GM21367 (cell line): ENCODE measurements around the gene PTBP3.

Experiments used
- ATAC-seq: cut with Tn5 transposase; IDR thresholded peaks from one replicate; pipeline ENCODE4 v1.9.1; 2021; ENCODE audit not compliant: unreplicated experiment

The PTBP3 gene

GRCh38 chr9:112360047-112360804, 26.8 kb upstream of the PTBP3 start:
- no peak for ATAC-seq

- no peak for ATAC-seq
Observed at GRCh38 chr9:112355427-112355897, 22.0 kb upstream of the PTBP3 start.

DNA sequence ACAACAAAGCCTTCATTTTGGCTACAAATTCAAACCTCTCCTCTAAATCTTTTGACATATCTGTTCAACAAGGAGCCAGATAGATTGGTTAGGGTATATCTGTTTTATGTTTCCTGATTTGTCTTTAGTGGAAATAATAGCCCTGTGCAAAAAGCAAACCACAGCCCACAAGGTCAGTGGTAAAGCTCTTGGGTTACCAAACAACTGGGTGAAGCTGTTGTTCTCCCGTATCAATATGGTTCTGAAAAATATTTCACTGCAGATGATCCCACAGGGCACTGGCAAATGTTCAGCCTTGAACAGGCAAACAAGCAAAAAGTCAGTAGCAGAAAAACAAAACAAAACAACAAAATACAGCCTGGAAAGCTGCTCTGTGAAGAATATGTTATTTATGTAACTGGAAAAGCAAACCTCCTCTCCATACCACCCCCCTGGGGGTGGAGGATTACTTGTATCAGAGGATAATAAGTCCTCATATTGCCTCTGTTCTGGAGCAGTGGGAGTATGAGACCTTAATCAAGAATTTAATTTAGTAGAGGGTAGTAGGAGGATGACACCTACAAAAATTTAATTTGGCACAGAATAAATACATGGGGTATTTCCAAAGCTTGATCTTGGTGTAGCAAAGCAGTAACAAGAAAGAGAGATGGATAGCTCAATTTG, 20.8 kb upstream of the PTBP3 start:
- ATAC-seq, result no peak

GRCh38 chr9:112352209-112352608, 18.8 kb upstream of the PTBP3 start:
- ATAC-seq, result no peak

DNA sequence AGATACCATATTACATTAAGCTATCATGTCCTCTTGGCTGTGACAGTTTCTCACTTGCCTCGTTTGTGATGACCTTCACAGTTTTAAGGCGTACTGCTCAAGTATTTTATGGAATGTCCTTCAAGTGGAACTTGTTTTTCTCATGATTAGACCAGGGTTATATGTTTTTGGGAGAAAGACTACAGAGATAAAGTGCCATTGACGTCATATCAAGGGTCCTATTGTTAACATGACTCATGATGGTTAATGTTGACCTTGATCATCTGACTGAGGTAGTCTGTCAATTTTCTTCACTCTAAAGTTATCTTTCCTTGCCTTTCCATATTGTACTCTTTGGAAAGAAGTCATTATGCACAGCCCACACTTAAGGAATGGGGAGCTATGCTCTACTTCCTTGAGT, 17.8 kb upstream of the PTBP3 start:
- ATAC-seq, result no peak

GRCh38 chr9:112349008-112349333, 15.6 kb upstream of the PTBP3 start:
- ATAC-seq, result no peak

- ATAC-seq, result no peak
Observed at GRCh38 chr9:112348257-112349007, 15.0 kb upstream of the PTBP3 start.

DNA sequence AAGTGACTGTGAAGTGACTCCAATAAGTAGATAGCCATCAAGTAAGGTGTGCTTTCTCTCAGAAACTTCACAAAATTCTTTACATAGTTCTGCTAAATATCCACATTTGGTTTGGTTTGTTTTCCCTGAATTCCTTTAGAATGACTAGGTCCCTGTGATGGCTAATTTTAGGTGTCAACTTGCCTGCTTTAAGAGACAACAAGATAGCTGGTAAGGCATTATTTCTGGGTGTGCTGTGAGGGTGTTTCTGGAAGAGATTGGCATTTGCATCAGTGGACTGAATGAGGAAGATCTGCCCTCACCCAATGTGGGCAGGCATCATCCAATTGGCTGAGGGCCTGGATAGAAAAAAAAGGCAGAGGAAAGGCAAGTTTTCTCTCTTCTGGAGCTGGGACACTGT, 8.3 kb upstream of the PTBP3 start:
- no peak for ATAC-seq

- ATAC-seq, result no peak
Observed at GRCh38 chr9:112339886-112340285, 6.5 kb upstream of the PTBP3 start.

- no peak for ATAC-seq
Observed at GRCh38 chr9:112338561-112338960, 5.1 kb upstream of the PTBP3 start.

GRCh38 chr9:112337547-112337946, 4.1 kb upstream of the PTBP3 start:
- no peak for ATAC-seq

GRCh38 chr9:112334432-112334841, 1.0 kb upstream of the PTBP3 start:
- ATAC-seq, result no peak

DNA sequence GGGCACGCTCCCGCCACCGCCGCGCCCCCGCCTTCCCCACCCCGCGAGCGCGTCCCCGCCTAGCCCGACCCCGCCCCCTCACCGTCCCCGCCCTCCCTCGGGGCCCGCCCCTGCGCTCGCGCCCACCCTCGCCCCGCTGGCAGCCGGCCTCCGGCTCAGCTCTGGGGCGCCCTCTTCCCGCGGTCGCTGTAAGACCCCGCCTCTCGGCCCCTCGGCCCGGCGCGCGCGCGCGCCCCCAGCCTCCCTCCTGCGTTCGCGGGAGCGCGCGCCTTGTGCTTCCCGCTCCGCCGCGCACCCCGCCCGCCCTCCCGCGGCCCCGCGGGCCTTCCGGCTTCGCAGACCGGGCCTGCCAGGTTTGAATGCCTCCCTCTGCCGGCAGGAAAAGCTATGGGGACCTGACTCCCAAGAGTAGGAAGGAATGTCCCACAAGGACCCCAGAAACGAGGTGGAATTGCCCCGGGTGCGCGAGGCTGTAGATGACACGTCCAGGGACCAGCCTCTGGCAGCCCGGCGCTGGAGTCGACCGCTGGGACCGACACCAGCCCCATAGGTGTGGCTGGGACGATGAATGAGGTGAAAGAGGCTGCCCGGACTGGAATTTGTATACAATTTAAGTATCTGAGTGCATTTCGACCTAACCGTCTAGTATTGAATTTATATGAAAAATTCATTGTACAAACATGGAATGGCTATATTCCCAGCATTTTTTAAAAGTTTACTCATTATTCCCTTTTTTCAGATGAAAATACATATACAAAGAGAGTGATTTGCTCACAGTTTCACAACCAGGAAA, 416 bp upstream of the PTBP3 start:
- peak; percentile 59 for ATAC-seq

DNA sequence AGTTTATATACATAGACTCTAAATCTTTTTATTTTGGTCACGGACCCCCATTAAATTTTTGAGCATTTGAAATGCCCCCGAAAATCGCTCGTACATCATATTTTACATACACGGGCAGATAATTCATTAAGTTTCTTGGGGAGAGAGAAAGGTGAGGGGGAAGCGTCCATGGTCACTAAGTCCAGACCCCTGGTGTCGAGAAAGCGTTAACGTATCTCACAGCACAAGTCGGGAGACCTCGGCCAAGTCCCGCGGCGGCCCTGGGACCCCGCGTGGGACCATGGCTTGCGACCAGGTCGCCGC, 794 bp downstream of the PTBP3 start:
- no peak for ATAC-seq

DNA sequence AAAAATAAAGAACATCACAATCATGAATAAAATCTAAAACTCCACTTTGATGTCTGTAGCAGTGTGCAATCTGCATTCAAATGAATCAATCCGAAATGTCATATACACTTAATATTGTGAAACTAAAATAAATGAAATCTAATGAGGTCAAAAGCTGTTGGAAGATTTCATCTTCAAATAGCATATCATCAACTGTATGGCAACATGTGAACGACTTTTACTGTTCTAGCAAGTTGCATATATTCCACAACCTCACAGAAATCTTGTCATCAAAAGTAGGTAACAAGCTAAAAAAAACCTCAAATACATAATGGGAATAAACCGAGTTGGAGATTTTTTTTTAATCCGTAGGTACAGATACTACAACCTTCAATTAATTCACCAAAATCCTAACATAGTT, 1.2 kb downstream of the PTBP3 start:
- ATAC-seq, result no peak

DNA sequence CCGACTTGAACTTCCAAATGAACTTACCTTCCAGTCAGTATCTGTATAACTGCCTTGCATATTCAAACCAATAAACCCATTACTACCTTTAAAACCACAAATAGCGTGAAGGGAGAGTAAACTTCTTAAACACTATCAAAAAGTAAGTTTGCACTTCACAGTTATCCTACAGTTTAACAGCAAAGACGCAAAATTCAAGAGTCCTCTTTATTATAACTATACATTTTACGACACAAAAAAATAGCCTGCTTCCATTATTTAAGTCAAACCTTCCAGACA, 1.8 kb downstream of the PTBP3 start:
- ATAC-seq, result no peak

- no peak for ATAC-seq
Observed at GRCh38 chr9:112328545-112328944, 4.9 kb downstream of the PTBP3 start.

DNA sequence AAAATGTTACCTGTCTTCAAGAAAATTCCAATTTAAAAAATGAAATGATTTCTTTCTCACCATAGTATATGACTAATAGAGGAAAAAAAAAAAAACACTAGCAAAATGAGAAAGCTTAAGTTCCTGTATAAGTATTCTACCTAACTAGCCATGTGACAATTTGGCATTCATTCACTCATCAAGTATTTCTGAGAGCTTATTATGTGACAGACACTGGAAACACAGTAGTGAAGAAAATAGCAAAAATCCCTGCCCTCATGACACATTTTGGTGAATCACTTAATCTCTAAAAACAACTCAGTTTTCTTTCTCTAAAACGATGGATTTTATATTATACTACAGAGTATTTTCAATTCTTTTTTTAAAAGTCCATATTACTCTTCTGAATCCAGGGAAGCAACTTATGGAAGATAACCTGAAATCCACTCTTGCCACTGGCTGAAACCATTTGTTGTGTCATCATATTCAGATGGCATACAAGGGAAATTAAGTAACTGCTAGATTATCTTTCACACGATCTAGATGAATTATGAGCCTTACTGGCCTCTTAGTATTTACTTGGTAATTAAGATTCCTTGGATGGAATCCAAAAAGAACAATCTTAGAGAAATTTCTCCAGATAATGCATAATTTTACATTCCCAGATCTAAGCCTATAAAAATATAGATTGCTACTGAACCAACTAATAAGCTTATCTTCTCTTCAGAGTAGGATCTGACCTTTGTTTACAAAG, 5.5 kb downstream of the PTBP3 start:
- ATAC-seq, result no peak

DNA sequence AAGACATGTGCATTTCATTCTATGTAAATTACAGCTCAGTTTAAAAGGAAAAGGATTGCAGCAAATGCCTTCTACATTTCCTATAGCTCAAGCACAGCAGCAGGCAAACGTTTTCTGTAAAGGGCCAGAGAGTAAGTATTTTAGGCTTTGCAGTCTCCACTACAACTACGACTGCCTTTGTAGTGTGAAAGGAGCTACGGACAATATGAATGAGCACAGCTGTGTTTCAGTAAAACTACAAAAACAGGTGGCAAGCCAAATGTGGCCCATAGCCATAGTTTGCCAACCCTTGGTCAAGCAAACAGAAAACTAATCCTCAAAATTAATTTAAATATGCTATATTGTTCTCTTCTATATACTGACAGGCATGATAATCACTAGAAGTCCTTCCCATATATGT, 7.2 kb downstream of the PTBP3 start:
- ATAC-seq, result no peak

DNA sequence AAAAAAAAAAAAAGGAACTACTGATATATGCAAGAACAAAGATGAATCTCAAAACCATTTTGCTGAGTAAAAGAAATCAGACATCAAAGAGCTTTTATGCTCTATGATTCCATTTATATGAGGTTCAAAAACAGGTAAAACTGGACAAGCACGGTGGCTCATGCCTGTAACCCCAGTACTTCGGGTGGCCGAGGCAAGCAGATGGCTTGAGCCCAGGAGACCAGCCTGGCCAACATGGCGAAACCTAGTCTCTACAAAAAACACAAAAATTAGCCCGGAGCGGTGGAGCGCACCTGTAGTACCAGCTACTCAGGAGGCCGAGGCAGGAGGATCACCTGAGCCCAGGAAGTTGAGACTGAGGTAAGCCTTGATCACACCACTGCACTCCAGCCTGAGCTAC, 7.8 kb downstream of the PTBP3 start:
- ATAC-seq, result no peak

GRCh38 chr9:112325127-112325526, 8.3 kb downstream of the PTBP3 start:
- no peak for ATAC-seq
